Measurements from ENCODE around the gene ZNF385A.

- TF ChIP-seq CEBPB (IDR thresholded peaks at IDR 0.05) (no peak), YY1 (IDR thresholded peaks at IDR 0.05; ENCODE audit: low read depth) (no peak), ZBTB7A (IDR thresholded peaks at IDR 0.05; ENCODE audit: low read depth) (no peak), USF1 (IDR thresholded peaks at IDR 0.05) (no peak), EP300 (IDR thresholded peaks at IDR 0.05; ENCODE audit: borderline replicate concordance) (no peak), REST (IDR thresholded peaks at IDR 0.05; ENCODE audit: low read depth) (no peak), EGR1 (IDR thresholded peaks at IDR 0.05) (no peak)
Observed at GRCh38 chr12:54321363-54321762, 63.2 kb downstream of the ZNF385A start.

Measured in Ishikawa (cell line).